ENCODE measurements around the gene CDH13.

- TF ChIP-seq, protein P1, sequence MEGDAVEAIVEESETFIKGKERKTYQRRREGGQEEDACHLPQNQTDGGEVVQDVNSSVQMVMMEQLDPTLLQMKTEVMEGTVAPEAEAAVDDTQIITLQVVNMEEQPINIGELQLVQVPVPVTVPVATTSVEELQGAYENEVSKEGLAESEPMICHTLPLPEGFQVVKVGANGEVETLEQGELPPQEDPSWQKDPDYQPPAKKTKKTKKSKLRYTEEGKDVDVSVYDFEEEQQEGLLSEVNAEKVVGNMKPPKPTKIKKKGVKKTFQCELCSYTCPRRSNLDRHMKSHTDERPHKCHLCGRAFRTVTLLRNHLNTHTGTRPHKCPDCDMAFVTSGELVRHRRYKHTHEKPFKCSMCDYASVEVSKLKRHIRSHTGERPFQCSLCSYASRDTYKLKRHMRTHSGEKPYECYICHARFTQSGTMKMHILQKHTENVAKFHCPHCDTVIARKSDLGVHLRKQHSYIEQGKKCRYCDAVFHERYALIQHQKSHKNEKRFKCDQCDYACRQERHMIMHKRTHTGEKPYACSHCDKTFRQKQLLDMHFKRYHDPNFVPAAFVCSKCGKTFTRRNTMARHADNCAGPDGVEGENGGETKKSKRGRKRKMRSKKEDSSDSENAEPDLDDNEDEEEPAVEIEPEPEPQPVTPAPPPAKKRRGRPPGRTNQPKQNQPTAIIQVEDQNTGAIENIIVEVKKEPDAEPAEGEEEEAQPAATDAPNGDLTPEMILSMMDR (IDR thresholded peaks at IDR 0.05; ENCODE audit: low read length): no peak
- TF ChIP-seq EZH2phosphoT487 (IDR thresholded peaks at IDR 0.05; ENCODE audit: low read length): no peak
These were observed 1.5 kb upstream of the CDH13 start for GRCh38 chr16:82625066-82625968.
